ENCODE data around the gene CALM1. TPM values are rescaled to one million over a fixed set of nuclear protein-coding genes. Genes with fewer than 3 reads are reported as not detected.
"Not testable (repeated sequence)": the region's sequence is repeated elsewhere in the genome, so short reads cannot be mapped to it uniquely, and the experiment has no call there.

Gene CALM1
- total RNA-seq, 1 donor from 2014 or later, result 347 TPM

- no peak for DNase-seq (ENCODE audit: extremely low spot score, unreplicated experiment)
- H3K4me3 Mint-ChIP-seq, result no peak overlapping the region
- H3K9me3 Mint-ChIP-seq, result no peaks in the 10 kb centered on the region
- peaks cover 8% of the 10 kb centered on the region for H3K4me1 Mint-ChIP-seq (ENCODE audit: unreplicated experiment)
- no peaks in the 10 kb centered on the region for H3K36me3 Mint-ChIP-seq
- no peaks in the 10 kb centered on the region for H3K27me3 Mint-ChIP-seq
- H3K27ac Mint-ChIP-seq, result no peak overlapping the region
- TF ChIP-seq CTCF (conservative IDR thresholded peaks at IDR 0.05), result no peak
Measured at GRCh38 chr14:90388982-90389381, 7.8 kb upstream of the CALM1 start.

GRCh38 chr14:90393966-90394365, 2.9 kb upstream of the CALM1 start:
- Mint-ChIP-seq H3K27me3 (no peaks in the 10 kb centered on the region), H3K9me3 (no peaks in the 10 kb centered on the region), H3K4me1 (ENCODE audit: unreplicated experiment) (peaks cover 4% of the 10 kb centered on the region), H3K27ac (no peak overlapping the region), H3K36me3 (no peaks in the 10 kb centered on the region), H3K4me3 (no peak overlapping the region)
- no peak for DNase-seq (ENCODE audit: extremely low spot score, unreplicated experiment)
- TF ChIP-seq CTCF (conservative IDR thresholded peaks at IDR 0.05), result no peak

- not testable (repeated sequence) for H3K9me3 Mint-ChIP-seq; DNase-seq (ENCODE audit: extremely low spot score, unreplicated experiment); H3K27ac Mint-ChIP-seq; H3K36me3 Mint-ChIP-seq; H3K4me3 Mint-ChIP-seq; H3K4me1 Mint-ChIP-seq (ENCODE audit: unreplicated experiment); H3K27me3 Mint-ChIP-seq
Measured at GRCh38 chr14:90394782-90395181, 2.0 kb upstream of the CALM1 start.

GRCh38 chr14:90397425-90398314, 841 bp downstream of the CALM1 start:
- Mint-ChIP-seq H3K27ac (peak overlapping the region; percentile 98), H3K4me3 (peak overlapping the region; percentile 94), H3K9me3 (no peaks in the 10 kb centered on the region), H3K36me3 (peaks cover 27% of the 10 kb centered on the region), H3K27me3 (no peaks in the 10 kb centered on the region), H3K4me1 (ENCODE audit: unreplicated experiment) (peaks cover 19% of the 10 kb centered on the region)
- TF ChIP-seq CTCF (conservative IDR thresholded peaks at IDR 0.05), result no peak
- DNase-seq (ENCODE audit: extremely low spot score, unreplicated experiment), result no peak

GRCh38 chr14:90398315-90398839, 1.5 kb downstream of the CALM1 start:
- no peak for TF ChIP-seq CTCF (conservative IDR thresholded peaks at IDR 0.05)
- H3K4me1 Mint-ChIP-seq (ENCODE audit: unreplicated experiment), result peaks cover 19% of the 10 kb centered on the region
- DNase-seq (ENCODE audit: extremely low spot score, unreplicated experiment), result peak; percentile 73
- peak overlapping the region; percentile 98 for H3K27ac Mint-ChIP-seq
- peaks cover 32% of the 10 kb centered on the region for H3K36me3 Mint-ChIP-seq
- peak overlapping the region; percentile 94 for H3K4me3 Mint-ChIP-seq
- H3K27me3 Mint-ChIP-seq, result no peaks in the 10 kb centered on the region
- H3K9me3 Mint-ChIP-seq, result no peaks in the 10 kb centered on the region

- Mint-ChIP-seq H3K4me3 (peak overlapping the region; percentile 94), H3K9me3 (no peaks in the 10 kb centered on the region), H3K36me3 (peaks cover 37% of the 10 kb centered on the region), H3K27ac (peak overlapping the region; percentile 98), H3K27me3 (no peaks in the 10 kb centered on the region), H3K4me1 (ENCODE audit: unreplicated experiment) (peaks cover 19% of the 10 kb centered on the region)
- DNase-seq (ENCODE audit: extremely low spot score, unreplicated experiment), result no peak
- no peak for TF ChIP-seq CTCF (conservative IDR thresholded peaks at IDR 0.05)
Measured at GRCh38 chr14:90398841-90399540, 2.2 kb downstream of the CALM1 start.
